GM23338 (cell line): ENCODE results near the gene ANKRD6. TPM values are rescaled to one million over a fixed set of nuclear protein-coding genes. Genes with fewer than 3 reads are reported as not detected.

ENCODE experiments used
- ATAC-seq: fragments of 200-7000 bp; cut with Tn5 transposase; 3 replicates; pipeline ENCODE4 v1.9.1; 2020
- DNase-seq: peaks from one replicate; pipeline ENCODE4 v3.0.0-alpha.2; 2015; ENCODE audit warnings: low spot score
- H2AFZ ChIP-seq: fragments of 200-600 bp; sonication (generic); 2 replicates; pipeline ENCODE4 v1.8.0; 2016; ENCODE audit warnings: antibody characterized with exemption, mild to moderate bottlenecking, moderate library complexity
- H3F3A ChIP-seq: fragments of 200-600 bp; sonication (generic); replicated peaks from 2 replicates; pipeline ENCODE4 v1.8.0; 2017; ENCODE audit warnings: antibody characterized with exemption, mixed run types, low read depth
- H3K27ac ChIP-seq: fragments of 200-600 bp; sonication (generic); 2 replicates; pipeline ENCODE4 v1.6.1; 2016; ENCODE audit warnings: low read depth
- H3K27me3 ChIP-seq: fragments of 200-600 bp; sonication (generic); 2 replicates; pipeline ENCODE4 v1.8.0; 2016; ENCODE audit warnings: mild to moderate bottlenecking, mixed run types, moderate library complexity; ENCODE audit not compliant: insufficient read depth
- H3K36me3 ChIP-seq: fragments of 200-600 bp; sonication (generic); 2 replicates; pipeline ENCODE4 v1.8.0; 2016; ENCODE audit warnings: mild to moderate bottlenecking; ENCODE audit not compliant: insufficient read depth
- H3K4me1 ChIP-seq: fragments of 200-600 bp; sonication (generic); 2 replicates; pipeline ENCODE4 v1.8.0; 2016; ENCODE audit warnings: mild to moderate bottlenecking, moderate library complexity; ENCODE audit not compliant: insufficient read depth
- H3K4me2 ChIP-seq: fragments of 200-600 bp; sonication (generic); 2 replicates; pipeline ENCODE4 v1.7.1; 2017; ENCODE audit warnings: mixed run types
- H3K4me3 ChIP-seq: fragments of 200-600 bp; sonication (generic); 2 replicates; pipeline ENCODE4 v1.6.1; 2016; ENCODE audit warnings: mixed run types
- H3K79me2 ChIP-seq: fragments of 200-600 bp; sonication (generic); replicated peaks from 2 replicates; pipeline ENCODE4 v1.8.0; 2017; ENCODE audit warnings: mild to moderate bottlenecking; ENCODE audit not compliant: insufficient read depth
- H3K9me2 ChIP-seq: fragments of 200-600 bp; sonication (generic); 2 replicates; pipeline ENCODE4 v1.8.0; 2017; ENCODE audit not compliant: insufficient read depth
- H4K20me1 ChIP-seq: fragments of 200-600 bp; sonication (generic); replicated peaks from 2 replicates; pipeline ENCODE4 v1.8.0; 2017; ENCODE audit warnings: mild to moderate bottlenecking; ENCODE audit not compliant: insufficient read depth
- H3K27ac Mint-ChIP-seq: 2 replicates; pipeline ENCODE4 v1.8.0; 2020; ENCODE audit warnings: inconsistent platforms, mild to moderate bottlenecking, moderate library complexity, mixed read lengths
- H3K27me3 Mint-ChIP-seq: 3 replicates; pipeline ENCODE4 v1.8.0; 2022; ENCODE audit warnings: low read depth, mild to moderate bottlenecking, moderate library complexity, mixed read lengths, inconsistent platforms; ENCODE audit not compliant: insufficient read depth, poor library complexity
- H3K36me3 Mint-ChIP-seq: 3 replicates; pipeline ENCODE4 v1.8.0; 2021; ENCODE audit warnings: low read depth, mild to moderate bottlenecking, inconsistent platforms, moderate library complexity, mixed read lengths
- H3K4me1 Mint-ChIP-seq: 3 replicates; pipeline ENCODE4 v1.8.0; 2020; ENCODE audit warnings: mild to moderate bottlenecking, inconsistent platforms, mixed read lengths
- H3K4me3 Mint-ChIP-seq: 3 replicates; pipeline ENCODE4 v1.8.0; 2021; ENCODE audit warnings: moderate library complexity, mild to moderate bottlenecking, inconsistent platforms, mixed read lengths
- H3K9me3 Mint-ChIP-seq: 3 replicates; pipeline ENCODE4 v1.8.0; 2020; ENCODE audit warnings: moderate library complexity, mild to moderate bottlenecking, inconsistent platforms, mixed read lengths
- CTCF ChIP-seq, 2 experiments: fragments of 200-600 bp in 1 of 2; sonication (generic) in 1 of 2; conservative IDR thresholded peaks; 2 replicates each; pipeline versions ENCODE4 v1.5.1 to v1.6.1; 2016 to 2017; ENCODE audit warnings: antibody characterized with exemption in 2 of 2, low read depth in 2 of 2, mild to moderate bottlenecking in 2 of 2, moderate library complexity in 1 of 2
- EZH2 ChIP-seq: fragments of 200-600 bp; sonication (generic); IDR thresholded peaks from one replicate; pipeline ENCODE4 v1.8.0; 2017; ENCODE audit warnings: antibody characterized with exemption, mild to moderate bottlenecking, low read depth; ENCODE audit not compliant: unreplicated experiment
- EZH2phosphoT487 ChIP-seq: fragments of 200-600 bp; sonication (generic); IDR thresholded peaks from one replicate; pipeline ENCODE4 v1.8.1; 2018; ENCODE audit warnings: antibody characterized with exemption; ENCODE audit not compliant: unreplicated experiment
- JUNB ChIP-seq: IDR thresholded peaks from one replicate; pipeline ENCODE4 v1.6.1; 2016; ENCODE audit warnings: antibody characterized with exemption; ENCODE audit not compliant: unreplicated experiment
- NANOG ChIP-seq: IDR thresholded peaks from 2 replicates; pipeline ENCODE4 v1.6.1; 2016; ENCODE audit warnings: antibody characterized with exemption, borderline replicate concordance
- POLR2AphosphoS5 ChIP-seq: IDR thresholded peaks from 2 replicates; pipeline ENCODE4 v1.6.1; 2016; ENCODE audit warnings: antibody characterized with exemption, low read depth
- REST ChIP-seq: IDR thresholded peaks from one replicate; pipeline ENCODE4 v1.6.1; 2018; ENCODE audit warnings: antibody characterized with exemption; ENCODE audit not compliant: unreplicated experiment
- STAT1 ChIP-seq: IDR thresholded peaks from one replicate; pipeline ENCODE4 v1.6.1; 2016; ENCODE audit warnings: antibody characterized with exemption; ENCODE audit not compliant: unreplicated experiment
- ZNF114 ChIP-seq: fragments of 250-450 bp; sonication (Bioruptor Pico); IDR thresholded peaks from 2 replicates; pipeline ENCODE4 v1.5.0; 2020; ENCODE audit warnings: mild to moderate bottlenecking, moderate library complexity
- ZNF331 ChIP-seq: fragments of 250-450 bp; sonication (Bioruptor Pico); IDR thresholded peaks from 2 replicates; pipeline ENCODE4 v1.5.0; 2020; ENCODE audit warnings: low read depth, mild to moderate bottlenecking, moderate library complexity
- ZNF462 ChIP-seq: fragments of 250-450 bp; sonication (Bioruptor Pico); IDR thresholded peaks from 2 replicates; pipeline ENCODE4 v1.5.0; 2020; ENCODE audit warnings: mild to moderate bottlenecking, moderate library complexity
- polyA plus RNA-seq: library from polyadenylated mRNA; unstranded; fragments of >200 nt; fragmentation: Nextera tagmentation; extraction: Ambion mirVana; gene quantifications from 2 replicates; pipeline ENCODE4 v1.2.1, GENCODE V29; 2016
- total RNA-seq: library from RNA; depleted of rRNA; stranded (reverse); fragments of >200 nt; shearing (Covaris generic); gene quantifications from 2 replicates; pipeline ENCODE4 v1.2.3, GENCODE V29; 2014

ANKRD6 gene
- total and polyA plus RNA-seq, 2 experiments from 2014 or later, result 3.2 to 9.2 TPM

GRCh38 chr6:89643406-89643805, 210.5 kb downstream of the ANKRD6 start (continued):
- no peak for TF ChIP-seq REST

- Mint-ChIP-seq H3K36me3 (peaks cover 87% of the 10 kb centered on the region), H3K27ac (no peak overlapping the region), H3K4me1 (peaks cover 3% of the 10 kb centered on the region; the same call in 1 of the 3 replicates), H3K9me3 (no peaks in the 10 kb centered on the region), H3K4me3 (no peak overlapping the region), H3K27me3 (no peaks in the 10 kb centered on the region)
- no peak overlapping the region for H3K4me3 ChIP-seq
- peaks cover 12% of the 10 kb centered on the region for H3F3A ChIP-seq
- no peaks in the 10 kb centered on the region for H3K27me3 ChIP-seq
- no peak for ATAC-seq
- no peak overlapping the region for H2AFZ ChIP-seq
- H3K4me2 ChIP-seq, result no peak overlapping the region
- H3K4me1 ChIP-seq, result no peaks in the 10 kb centered on the region
- H3K27ac ChIP-seq, result no peak overlapping the region
- no peak for DNase-seq
- peaks cover 75% of the 10 kb centered on the region for H3K36me3 ChIP-seq
- H3K9me2 ChIP-seq, result no peaks in the 10 kb centered on the region
- H4K20me1 ChIP-seq, result peaks cover 5% of the 10 kb centered on the region
- H3K79me2 ChIP-seq, result no peaks in the 10 kb centered on the region
- TF ChIP-seq ZNF114 (CRISPR knock-in tag), result no peak
- no peak for TF ChIP-seq ZNF462 (CRISPR knock-in tag)
- no peak for TF ChIP-seq EZH2
- TF ChIP-seq POLR2AphosphoS5, result no peak
- no peak for TF ChIP-seq STAT1
- TF ChIP-seq REST, result no peak
- TF ChIP-seq JUNB, result no peak
- no peak for TF ChIP-seq EZH2phosphoT487
- no peak for TF ChIP-seq NANOG
- no peak for TF ChIP-seq ZNF331 (CRISPR knock-in tag)
- no peak for TF ChIP-seq CTCF (conservative IDR thresholded peaks at IDR 0.05; ENCODE audit: low read depth in 2 of 2)
Measured at GRCh38 chr6:89644864-89645263, 211.9 kb downstream of the ANKRD6 start.
